DMS153 treated with DMSO at 0.1 percent for 48 hours (cell line): ENCODE results near the gene P4HB.

ENCODE experiments used
- DNase-seq: peaks from one replicate; lab custom pipeline; 2025; ENCODE audit not compliant: unreplicated experiment; lab: John Stamatoyannopoulos, UW

P4HB gene

GRCh38 chr17:81794074-81794476 is 66.3 kb downstream of the P4HB start:
- no peak for DNase-seq
